GM13976 (cell line): Measurements from ENCODE around the gene FAM222A.
A peak's percentile ranks its signal among the peaks of the same experiment; 100 is the strongest.

Source experiments
- DNase-seq: peaks from one replicate; pipeline ENCODE4 v3.0.0; 2012; ENCODE audit warnings: low spot score
- in situ Hi-C: fragments of 300-500 bp; cut with MboI; formaldehyde crosslinking; loops from one replicate; pipeline ENCODE4 v1.12.0; 2022; ENCODE audit warnings: low sequenced_read_pairs, mixed read lengths, inconsistent platforms; ENCODE audit not compliant: unreplicated experiment
- TF ChIP-seq, protein P1 (sequence below): IDR thresholded peaks from 2 replicates; pipeline ENCODE4 v1.5.1; 2012; ENCODE audit warnings: borderline replicate concordance, mild to moderate bottlenecking; ENCODE audit not compliant: insufficient read depth; ENCODE audit errors: extremely low read depth, missing control alignments, control extremely low read depth

FAM222A gene

GRCh38 chr12:109804820-109805761, 91.5 kb downstream of the FAM222A start:
- DNase-seq = peak; percentile 87
- in situ Hi-C loops = no loop called here
- TF ChIP-seq, protein P1, sequence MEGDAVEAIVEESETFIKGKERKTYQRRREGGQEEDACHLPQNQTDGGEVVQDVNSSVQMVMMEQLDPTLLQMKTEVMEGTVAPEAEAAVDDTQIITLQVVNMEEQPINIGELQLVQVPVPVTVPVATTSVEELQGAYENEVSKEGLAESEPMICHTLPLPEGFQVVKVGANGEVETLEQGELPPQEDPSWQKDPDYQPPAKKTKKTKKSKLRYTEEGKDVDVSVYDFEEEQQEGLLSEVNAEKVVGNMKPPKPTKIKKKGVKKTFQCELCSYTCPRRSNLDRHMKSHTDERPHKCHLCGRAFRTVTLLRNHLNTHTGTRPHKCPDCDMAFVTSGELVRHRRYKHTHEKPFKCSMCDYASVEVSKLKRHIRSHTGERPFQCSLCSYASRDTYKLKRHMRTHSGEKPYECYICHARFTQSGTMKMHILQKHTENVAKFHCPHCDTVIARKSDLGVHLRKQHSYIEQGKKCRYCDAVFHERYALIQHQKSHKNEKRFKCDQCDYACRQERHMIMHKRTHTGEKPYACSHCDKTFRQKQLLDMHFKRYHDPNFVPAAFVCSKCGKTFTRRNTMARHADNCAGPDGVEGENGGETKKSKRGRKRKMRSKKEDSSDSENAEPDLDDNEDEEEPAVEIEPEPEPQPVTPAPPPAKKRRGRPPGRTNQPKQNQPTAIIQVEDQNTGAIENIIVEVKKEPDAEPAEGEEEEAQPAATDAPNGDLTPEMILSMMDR = peak; percentile 85

DNA sequence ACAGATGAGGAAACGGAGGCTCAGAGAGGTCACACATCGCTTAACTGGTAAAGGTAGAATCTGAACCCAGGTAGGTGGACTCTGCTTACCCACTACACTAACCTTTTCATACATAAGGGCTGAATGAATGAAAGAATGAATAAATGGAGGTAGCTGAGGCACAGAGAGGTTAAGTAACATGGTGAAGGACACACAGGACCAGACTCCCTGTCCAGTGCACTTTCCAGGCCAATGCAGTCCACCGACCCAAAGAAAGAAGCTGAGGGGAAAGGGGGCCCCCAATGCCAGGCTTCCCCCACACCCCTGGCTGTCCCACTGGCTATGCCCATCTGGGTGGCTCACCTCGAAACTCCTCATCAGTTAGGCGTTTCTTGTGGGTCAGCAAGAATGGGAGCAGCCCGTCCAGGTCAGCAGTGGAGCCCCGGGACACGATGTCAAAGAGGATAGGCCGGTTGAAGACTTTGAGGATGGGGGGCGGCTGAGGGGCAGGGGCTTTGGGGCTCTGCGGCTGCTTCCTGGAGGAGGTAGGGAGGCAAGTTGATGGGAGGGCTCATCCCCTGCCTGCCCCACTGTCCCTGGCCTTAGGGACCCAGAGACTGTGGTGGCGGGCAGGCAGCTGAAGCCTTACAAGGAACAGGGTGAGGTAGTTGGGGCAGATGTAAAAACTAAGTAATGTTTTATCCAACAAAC, 94.5 kb downstream of the FAM222A start:
- DNase-seq = no peak
- in situ Hi-C loops = no loop called here
- TF ChIP-seq, protein P1 = no peak

GRCh38 chr12:109808876-109809646, 95.4 kb downstream of the FAM222A start:
- TF ChIP-seq, protein P1 = no peak
- in situ Hi-C loops = no loop called here
- no peak for DNase-seq

DNA sequence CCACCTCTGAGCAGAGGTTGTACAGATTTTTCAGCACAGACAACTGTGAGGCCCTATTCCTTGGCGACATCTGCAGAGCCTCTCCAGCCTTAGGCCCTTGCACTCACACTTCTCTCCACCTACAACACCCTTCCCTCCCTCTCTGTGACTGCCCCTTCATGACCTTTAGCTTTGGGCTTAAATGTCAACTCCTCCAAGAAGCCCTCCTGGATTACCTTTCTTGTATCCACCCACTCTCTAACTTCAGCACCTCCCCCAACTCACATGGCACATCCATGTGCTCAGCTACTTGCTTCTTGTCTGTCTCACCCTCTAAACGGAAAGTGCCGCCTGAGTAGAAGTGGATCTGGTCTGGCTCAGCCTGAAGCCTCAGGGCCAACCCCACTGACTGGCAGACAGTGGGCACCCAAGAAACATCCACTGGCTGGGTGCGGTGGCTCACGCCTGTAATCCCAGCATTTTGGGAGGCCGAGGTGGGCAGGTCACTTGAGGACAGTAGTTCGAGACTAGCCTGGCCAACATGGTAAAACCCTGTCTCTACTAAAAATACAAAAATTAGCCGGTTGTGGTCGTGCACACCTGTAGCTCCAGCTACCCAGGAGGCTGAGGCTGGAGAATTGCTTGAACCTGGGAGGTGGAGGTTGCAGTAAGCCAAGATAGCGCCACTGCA, 97.5 kb downstream of the FAM222A start:
- TF ChIP-seq, protein P1 = no peak
- in situ Hi-C loops = no loop called here
- no peak for DNase-seq

- in situ Hi-C loops = no loop called here
Observed at GRCh38 chr12:109811624-109811995, 98.0 kb downstream of the FAM222A start.

More at GRCh38 chr12:109811624-109811995, 98.0 kb downstream of the FAM222A start:
- TF ChIP-seq, protein P1 = no peak
- DNase-seq = no peak
